Measurements from ENCODE around the gene C9orf43.

DNA sequence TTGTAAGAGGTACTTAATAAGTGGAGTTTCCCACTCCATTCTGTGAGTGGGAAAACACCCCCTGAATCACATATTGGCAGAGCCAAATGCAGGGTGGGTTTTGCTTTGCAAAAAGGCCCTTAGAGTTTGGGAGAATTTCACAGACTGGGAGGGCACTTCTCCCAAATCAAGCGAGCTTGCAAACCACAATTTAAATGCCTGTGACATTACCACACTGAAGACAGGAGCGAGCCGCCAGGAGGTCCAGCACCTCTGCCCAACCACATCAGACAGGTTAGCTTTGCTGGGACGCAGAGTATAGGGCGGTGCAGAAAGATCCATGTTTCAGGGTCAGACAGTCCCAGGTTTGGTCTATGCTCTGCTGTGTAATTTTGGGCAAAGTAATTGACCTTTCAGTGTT is 11.8 kb upstream of the C9orf43 start:
- TF ChIP-seq EP300 (IDR thresholded peaks at IDR 0.05), result no peak
- TF ChIP-seq, protein P1, sequence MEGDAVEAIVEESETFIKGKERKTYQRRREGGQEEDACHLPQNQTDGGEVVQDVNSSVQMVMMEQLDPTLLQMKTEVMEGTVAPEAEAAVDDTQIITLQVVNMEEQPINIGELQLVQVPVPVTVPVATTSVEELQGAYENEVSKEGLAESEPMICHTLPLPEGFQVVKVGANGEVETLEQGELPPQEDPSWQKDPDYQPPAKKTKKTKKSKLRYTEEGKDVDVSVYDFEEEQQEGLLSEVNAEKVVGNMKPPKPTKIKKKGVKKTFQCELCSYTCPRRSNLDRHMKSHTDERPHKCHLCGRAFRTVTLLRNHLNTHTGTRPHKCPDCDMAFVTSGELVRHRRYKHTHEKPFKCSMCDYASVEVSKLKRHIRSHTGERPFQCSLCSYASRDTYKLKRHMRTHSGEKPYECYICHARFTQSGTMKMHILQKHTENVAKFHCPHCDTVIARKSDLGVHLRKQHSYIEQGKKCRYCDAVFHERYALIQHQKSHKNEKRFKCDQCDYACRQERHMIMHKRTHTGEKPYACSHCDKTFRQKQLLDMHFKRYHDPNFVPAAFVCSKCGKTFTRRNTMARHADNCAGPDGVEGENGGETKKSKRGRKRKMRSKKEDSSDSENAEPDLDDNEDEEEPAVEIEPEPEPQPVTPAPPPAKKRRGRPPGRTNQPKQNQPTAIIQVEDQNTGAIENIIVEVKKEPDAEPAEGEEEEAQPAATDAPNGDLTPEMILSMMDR (IDR thresholded peaks at IDR 0.05), result no peak

Data from tibial nerve (tissue), 4 donors.